ENCODE measurements around the gene AGPS. TPM values are rescaled to one million over a fixed set of nuclear protein-coding genes. Genes with fewer than 3 reads are reported as not detected.

AGPS gene
- total and polyA plus RNA-seq, 2 donors (not counting 1 experiment from before 2014, with no cell fraction given): 2.2 to 25.5 TPM

DNA sequence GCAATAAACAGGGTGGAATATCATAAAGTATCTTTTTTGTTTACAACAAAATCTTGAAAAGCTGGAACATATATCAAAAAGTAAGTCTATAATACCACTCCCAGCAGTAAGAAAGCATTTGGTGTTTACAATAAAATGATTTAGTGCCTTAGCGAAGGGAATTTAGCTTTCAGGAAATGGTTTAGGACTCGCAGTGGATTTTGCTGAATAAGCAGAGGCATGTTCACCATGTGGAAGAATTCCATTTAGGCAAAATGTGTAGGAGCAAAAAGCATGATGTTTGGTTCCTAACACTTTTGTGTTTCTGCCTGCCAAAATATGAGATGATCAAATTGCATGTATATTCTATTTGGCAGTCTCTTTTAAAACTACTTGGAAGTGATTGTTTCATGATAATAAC, 163.6 kb downstream of the AGPS start:
- H3K4me1 Mint-ChIP-seq: peaks cover 19% of the 10 kb centered on the region
- Histone ChIP-seq H2AFZ (ENCODE audit: insufficient read depth, low read depth, low read length, poor library complexity, severe bottlenecking) (no peak overlapping the region), H3K27me3 (replicated peaks in 1 of 4; ENCODE audit: control extremely low read depth in 1 of 4, control insufficient read depth in 3 of 4, insufficient read depth in 4 of 4, low read length in 3 of 4) (no peaks in the 10 kb centered on the region), H3K27ac (ENCODE audit: low read length in 2 of 2) (no peak overlapping the region), H4K20me1 (ENCODE audit: control insufficient read depth, insufficient read depth, low read length, poor library complexity, severe bottlenecking) (no peaks in the 10 kb centered on the region), H3K9ac (ENCODE audit: low read length) (no peak overlapping the region), H3K9me3 (ENCODE audit: control extremely low read depth in 1 of 3, control insufficient read depth in 2 of 3, insufficient read depth in 1 of 3, low read length in 2 of 3) (no peaks in the 10 kb centered on the region), H3K36me3 (replicated peaks in 1 of 2; ENCODE audit: control extremely low read depth in 1 of 2, control insufficient read depth in 1 of 2, extremely low read depth in 1 of 2, insufficient read depth in 2 of 2, low read length in 1 of 2) (no peaks in the 10 kb centered on the region), H3K4me3 (ENCODE audit: control extremely low read depth in 1 of 5, extremely low read depth in 1 of 5, insufficient read depth in 1 of 5, low read depth in 2 of 5, low read length in 4 of 5) (no peak overlapping the region), H3K79me2 (ENCODE audit: control insufficient read depth, insufficient read depth, low read length) (no peaks in the 10 kb centered on the region), H3K4me2 (replicated peaks; ENCODE audit: low read depth, low read length, poor library complexity, severe bottlenecking) (no peak overlapping the region), H3K4me1 (ENCODE audit: control insufficient read depth in 2 of 2, insufficient read depth in 2 of 2, low read length in 2 of 2) (peaks cover 9 to 13% of the 10 kb centered on the region in 2 donors)
- intact Hi-C loops (cut with micrococcal nuclease): no loop called here
- H3K27me3 Mint-ChIP-seq: no peaks in the 10 kb centered on the region
- ChIA-PET CTCF (no interaction called here), POLR2A (no interaction called here)
- no peak overlapping the region for H3K27ac Mint-ChIP-seq
- 73% methylated on average over 2 of the region's 2 CpGs for WGBS (ENCODE audit: insufficient coverage)
- TF ChIP-seq CTCF (IDR thresholded peaks at IDR 0.05) (no peak), EZH2 (IDR thresholded peaks at IDR 0.05; ENCODE audit: borderline replicate concordance, insufficient read depth, low read depth, low read length, poor library complexity, severe bottlenecking) (no peak)
- DNase-seq (no peak), ATAC-seq (ENCODE audit: low read depth) (no peak)
- no peak overlapping the region for H3K4me3 Mint-ChIP-seq
- no peaks in the 10 kb centered on the region for H3K9me3 Mint-ChIP-seq (ENCODE audit: insufficient read depth)

DNA sequence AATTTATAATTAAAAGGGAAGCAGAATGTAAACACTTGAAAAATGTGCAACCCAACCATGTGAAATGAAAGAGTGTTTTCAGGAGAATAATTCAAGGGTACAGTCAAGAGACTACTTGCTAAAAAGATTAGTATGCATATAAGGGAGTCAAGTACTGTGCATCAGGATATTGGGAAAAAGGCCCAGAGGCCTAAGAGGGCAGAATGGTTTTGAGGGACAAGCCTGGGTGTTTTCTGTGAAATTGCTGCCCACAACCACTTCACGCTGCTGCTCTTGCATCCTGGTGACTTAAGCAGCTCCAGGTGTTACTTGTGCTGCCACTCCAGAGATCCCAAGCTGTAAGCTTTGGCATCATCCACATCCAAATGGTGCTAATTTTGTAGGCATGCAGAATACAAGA, 165.2 kb downstream of the AGPS start:
- Histone ChIP-seq H3K4me2 (replicated peaks; ENCODE audit: low read depth, low read length, poor library complexity, severe bottlenecking) (no peak overlapping the region), H2AFZ (ENCODE audit: insufficient read depth, low read depth, low read length, poor library complexity, severe bottlenecking) (no peak overlapping the region), H4K20me1 (ENCODE audit: control insufficient read depth, insufficient read depth, low read length, poor library complexity, severe bottlenecking) (no peaks in the 10 kb centered on the region), H3K9ac (ENCODE audit: low read length) (no peak overlapping the region), H3K79me2 (ENCODE audit: control insufficient read depth, insufficient read depth, low read length) (no peaks in the 10 kb centered on the region), H3K27me3 (replicated peaks in 1 of 4; ENCODE audit: control extremely low read depth in 1 of 4, control insufficient read depth in 3 of 4, insufficient read depth in 4 of 4, low read length in 3 of 4) (no peaks in the 10 kb centered on the region), H3K9me3 (ENCODE audit: control extremely low read depth in 1 of 3, control insufficient read depth in 2 of 3, insufficient read depth in 1 of 3, low read length in 2 of 3) (no peaks in the 10 kb centered on the region), H3K4me3 (ENCODE audit: control extremely low read depth in 1 of 5, extremely low read depth in 1 of 5, insufficient read depth in 1 of 5, low read depth in 2 of 5, low read length in 4 of 5) (no peak overlapping the region), H3K27ac (ENCODE audit: low read length in 2 of 2) (no peak overlapping the region), H3K4me1 (ENCODE audit: control insufficient read depth in 2 of 2, insufficient read depth in 2 of 2, low read length in 2 of 2) (peaks cover 5 to 7% of the 10 kb centered on the region in 2 donors), H3K36me3 (replicated peaks in 1 of 2; ENCODE audit: control extremely low read depth in 1 of 2, control insufficient read depth in 1 of 2, extremely low read depth in 1 of 2, insufficient read depth in 2 of 2, low read length in 1 of 2) (no peaks in the 10 kb centered on the region)
- Mint-ChIP-seq H3K4me1 (peaks cover 9% of the 10 kb centered on the region), H3K9me3 (ENCODE audit: insufficient read depth) (no peaks in the 10 kb centered on the region), H3K27ac (no peak overlapping the region), H3K27me3 (no peaks in the 10 kb centered on the region), H3K4me3 (no peak overlapping the region)
- intact Hi-C loops (cut with micrococcal nuclease): no loop called here
- DNase-seq (no peak), ATAC-seq (ENCODE audit: low read depth) (no peak)
- CTCF ChIA-PET: interaction anchor here (0.8 kb wide), 1 partner anchor 222 kb away, joined by 3 read pairs; no protein-coding TSS in a partner anchor
- TF ChIP-seq CTCF (IDR thresholded peaks at IDR 0.05) (no peak), EZH2 (IDR thresholded peaks at IDR 0.05; ENCODE audit: borderline replicate concordance, insufficient read depth, low read depth, low read length, poor library complexity, severe bottlenecking) (no peak)
- 91% methylated on average over 1 of the region's 1 CpG for WGBS (ENCODE audit: insufficient coverage)
- POLR2A ChIA-PET: no interaction called here

Data from B cell (primary cell).